Skeletal muscle satellite cell (primary cell): ENCODE data around the gene YBX1.
"Not testable (repeated sequence)": the region's sequence is repeated elsewhere in the genome, so short reads cannot be mapped to it uniquely, and the experiment has no call there.

ENCODE experiments used
- H3K27me3 ChIP-seq: 2 replicates; pipeline ENCODE4 v1.7.0; 2013; ENCODE audit warnings: low read length; ENCODE audit not compliant: control insufficient read depth, insufficient read depth
- H3K36me3 ChIP-seq: 2 replicates; pipeline ENCODE4 v1.7.0; 2013; ENCODE audit warnings: mild to moderate bottlenecking, control low read depth, low read length; ENCODE audit not compliant: insufficient read depth
- H3K4me1 ChIP-seq: 2 replicates; pipeline ENCODE4 v1.7.0; 2013; ENCODE audit warnings: low read length; ENCODE audit not compliant: control insufficient read depth, insufficient read depth
- H3K4me2 ChIP-seq: 2 replicates; pipeline ENCODE4 v1.7.0; 2013; ENCODE audit warnings: mild to moderate bottlenecking, low read length
- H3K4me3 ChIP-seq: 2 replicates; pipeline ENCODE4 v1.7.0; 2013; ENCODE audit warnings: low read length
- H3K9ac ChIP-seq: 2 replicates; pipeline ENCODE4 v1.7.0; 2013; ENCODE audit warnings: mild to moderate bottlenecking, low read depth, low read length, moderate library complexity
- H3K9me3 ChIP-seq: replicated peaks from 2 replicates; pipeline ENCODE4 v1.7.0; 2013; ENCODE audit warnings: mild to moderate bottlenecking, control low read depth, low read length

The YBX1 gene

DNA sequence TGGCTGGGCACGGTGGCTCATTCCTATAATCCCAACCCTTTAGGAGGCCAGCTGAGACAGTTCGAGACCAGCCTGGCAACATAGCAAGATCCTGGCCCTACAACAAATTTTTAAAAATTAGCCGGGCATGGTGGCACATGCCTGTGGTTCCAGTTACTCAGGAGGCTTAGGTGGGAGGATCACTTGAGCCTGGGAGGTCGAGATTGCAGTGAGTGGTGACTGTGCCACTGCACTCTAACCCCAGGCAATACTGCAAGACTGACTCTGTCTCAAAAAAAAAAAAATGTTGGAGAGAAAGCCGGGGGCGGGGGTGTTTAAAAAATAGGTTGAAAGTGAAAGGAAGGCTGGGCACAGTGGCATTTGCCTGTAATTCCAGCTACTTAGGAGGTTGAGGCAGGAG lies 41.3 kb downstream of the YBX1 start:
- H3K36me3 ChIP-seq, result no peaks in the 10 kb centered on the region
- no peaks in the 10 kb centered on the region for H3K4me1 ChIP-seq

DNA sequence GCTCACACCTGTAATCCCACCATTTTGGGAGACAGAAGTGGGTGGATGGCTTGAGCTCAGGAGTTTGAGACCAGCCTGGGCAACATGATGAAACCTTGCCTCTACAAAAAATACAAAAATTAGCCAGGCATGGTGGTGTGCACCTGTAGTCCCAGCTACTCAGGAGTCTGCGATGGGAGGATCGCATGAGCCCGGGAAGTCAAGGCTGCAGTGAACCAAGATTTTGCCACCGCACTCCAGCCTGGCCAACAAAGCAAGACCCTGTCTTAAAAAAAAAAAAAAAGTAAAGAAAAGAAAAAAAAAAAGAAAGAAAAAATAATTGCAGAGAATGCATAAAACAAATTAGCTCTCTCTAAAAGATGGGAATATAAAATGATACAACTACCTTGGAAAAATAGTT lies 43.6 kb downstream of the YBX1 start:
- not testable (repeated sequence) for H3K4me3 ChIP-seq, H3K27me3 ChIP-seq, H3K4me2 ChIP-seq, H3K36me3 ChIP-seq, H3K9me3 ChIP-seq, H3K4me1 ChIP-seq, H3K9ac ChIP-seq

More for the DNA sequence above, 41.3 kb downstream of the YBX1 start:
- H3K9me3 ChIP-seq, result no peaks in the 10 kb centered on the region
- no peak overlapping the region for H3K9ac ChIP-seq
- no peak overlapping the region for H3K4me2 ChIP-seq
- no peaks in the 10 kb centered on the region for H3K27me3 ChIP-seq
- H3K4me3 ChIP-seq, result no peak overlapping the region

DNA sequence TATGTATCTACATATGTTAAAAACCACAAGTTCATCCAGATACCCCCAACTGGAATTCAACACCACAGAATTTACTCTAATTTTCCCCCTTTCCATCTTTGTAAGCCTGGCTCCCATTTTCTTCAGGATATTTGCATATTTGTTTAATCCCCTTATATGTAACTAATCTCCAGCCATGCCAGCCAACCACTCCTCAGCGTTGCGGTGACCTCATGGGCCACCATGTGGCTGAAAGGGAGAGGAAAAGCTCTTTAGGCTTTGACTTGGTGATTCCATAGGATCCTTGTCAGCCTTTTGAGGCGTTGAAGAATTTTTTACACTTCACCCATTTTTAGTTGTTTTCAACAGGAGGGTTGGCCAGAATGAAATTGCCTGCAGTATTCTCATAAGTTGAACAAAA lies 47.8 kb downstream of the YBX1 start:
- no peaks in the 10 kb centered on the region for H3K27me3 ChIP-seq
- H3K4me3 ChIP-seq, result no peak overlapping the region
- no peak overlapping the region for H3K4me2 ChIP-seq
- no peaks in the 10 kb centered on the region for H3K9me3 ChIP-seq
- H3K36me3 ChIP-seq, result no peaks in the 10 kb centered on the region
- no peak overlapping the region for H3K9ac ChIP-seq
- no peaks in the 10 kb centered on the region for H3K4me1 ChIP-seq

DNA sequence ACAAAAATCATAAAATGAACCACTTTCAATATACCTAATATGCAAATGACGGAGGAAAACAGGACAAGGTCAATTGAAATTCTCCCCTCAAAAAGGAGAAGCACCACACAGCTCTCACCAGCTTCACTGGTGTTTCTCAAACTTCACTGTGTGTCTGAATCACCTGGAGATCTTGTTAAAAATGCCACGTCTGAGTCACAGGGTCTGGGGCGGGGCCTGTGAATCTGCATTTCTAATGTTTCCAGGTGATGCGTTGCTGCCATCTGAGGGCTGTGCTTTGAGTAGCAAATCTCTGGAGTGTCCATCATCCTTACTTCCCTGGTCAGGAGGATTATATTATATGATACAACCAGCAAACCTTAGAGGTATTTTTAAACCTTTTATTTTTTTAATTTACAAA lies 48.8 kb downstream of the YBX1 start:
- Histone ChIP-seq H3K4me2 (no peak overlapping the region), H3K9me3 (no peaks in the 10 kb centered on the region), H3K4me3 (no peak overlapping the region), H3K4me1 (no peaks in the 10 kb centered on the region), H3K27me3 (no peaks in the 10 kb centered on the region), H3K9ac (no peak overlapping the region), H3K36me3 (no peaks in the 10 kb centered on the region)

DNA sequence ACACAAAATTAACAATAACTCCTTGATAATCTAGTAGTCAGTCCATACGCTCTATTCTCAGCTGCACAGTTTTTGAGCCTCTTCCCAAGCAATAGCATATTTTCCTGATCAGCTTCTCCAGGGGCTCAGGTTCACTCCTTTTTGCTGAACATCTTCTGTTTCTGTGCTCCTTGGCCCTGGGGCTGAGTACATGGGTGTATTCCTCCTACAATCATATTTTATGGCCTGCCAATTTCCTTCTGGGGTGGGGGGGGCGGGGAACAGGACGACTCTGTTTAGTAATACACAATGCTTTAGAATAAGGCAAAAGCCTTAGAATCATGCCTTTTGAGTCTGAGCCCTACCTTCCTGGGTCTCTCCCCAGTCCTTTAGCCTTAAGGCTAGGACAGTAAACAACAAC lies 49.4 kb downstream of the YBX1 start:
- Histone ChIP-seq H3K4me2 (no peak overlapping the region), H3K4me1 (no peaks in the 10 kb centered on the region), H3K36me3 (no peaks in the 10 kb centered on the region), H3K9ac (no peak overlapping the region), H3K27me3 (no peaks in the 10 kb centered on the region), H3K4me3 (no peak overlapping the region), H3K9me3 (no peaks in the 10 kb centered on the region)

DNA sequence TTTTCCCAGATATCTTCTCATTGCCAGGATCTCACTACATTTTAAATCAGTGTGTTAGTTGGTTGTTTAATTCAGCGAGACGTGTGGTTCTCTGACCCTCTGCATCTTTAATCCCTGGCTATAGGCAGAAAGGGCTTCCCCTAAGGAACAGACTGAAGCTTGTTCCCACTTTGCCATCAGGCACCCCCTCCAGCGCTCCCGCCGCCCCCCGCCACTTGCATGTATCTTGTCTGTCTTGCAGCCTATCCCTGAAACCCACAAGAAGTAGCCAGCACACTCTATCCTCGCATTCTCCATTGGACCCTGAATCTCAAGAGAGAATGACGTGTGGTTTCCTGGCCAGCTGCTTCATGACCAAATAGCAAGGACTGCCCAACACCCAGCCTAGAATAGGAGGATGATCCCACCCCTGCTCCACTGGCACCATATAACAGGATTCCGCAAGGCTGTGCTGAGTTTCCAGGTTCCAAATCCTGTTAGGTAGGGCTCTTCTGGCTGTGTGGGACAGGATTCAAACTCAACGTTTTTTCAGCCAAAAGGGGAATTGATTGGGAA lies 50.0 kb downstream of the YBX1 start:
- Histone ChIP-seq H3K36me3 (no peaks in the 10 kb centered on the region), H3K4me1 (no peaks in the 10 kb centered on the region), H3K9me3 (no peaks in the 10 kb centered on the region), H3K4me2 (no peak overlapping the region), H3K9ac (no peak overlapping the region), H3K27me3 (no peaks in the 10 kb centered on the region), H3K4me3 (no peak overlapping the region)

DNA sequence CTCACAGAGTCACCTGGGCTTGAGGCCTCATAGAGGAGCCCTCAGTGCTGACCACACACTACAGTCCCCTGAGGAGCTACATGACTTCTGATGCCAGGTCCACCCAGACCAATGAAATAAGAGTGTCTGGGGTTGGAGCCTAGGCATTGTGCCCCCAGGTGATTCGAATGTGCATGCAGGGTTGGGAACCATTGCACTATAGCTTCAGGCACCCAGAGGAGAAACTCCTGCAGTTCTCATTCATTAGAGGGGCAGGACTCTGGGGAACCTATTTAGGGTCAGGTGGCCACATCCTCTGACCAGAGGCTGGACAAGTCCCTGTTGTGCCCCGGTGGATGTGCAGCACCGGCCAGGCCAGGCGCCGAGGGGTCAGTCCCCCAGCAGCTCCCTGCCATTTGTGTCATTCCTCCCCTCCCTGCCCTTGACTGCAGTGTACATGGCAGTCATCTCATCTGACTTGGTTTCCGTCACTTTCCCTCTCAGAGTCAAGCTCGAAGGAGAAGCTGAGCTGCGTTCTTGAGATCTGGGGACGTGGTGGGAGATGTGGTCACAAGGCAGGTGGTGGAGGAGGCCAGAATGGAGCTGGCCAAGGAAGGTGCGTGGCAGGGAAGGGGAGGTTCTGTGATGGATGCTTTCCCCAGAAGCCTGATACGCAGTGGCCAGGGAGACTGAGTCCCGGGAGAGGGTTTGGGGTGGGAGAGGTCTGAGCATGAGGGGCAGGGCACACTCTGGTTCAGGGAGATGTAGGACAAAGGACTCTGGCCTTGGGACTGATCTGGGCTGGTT lies 51.4 kb downstream of the YBX1 start:
- no peaks in the 10 kb centered on the region for H3K9me3 ChIP-seq
- no peak overlapping the region for H3K9ac ChIP-seq
- no peak overlapping the region for H3K4me3 ChIP-seq
- no peaks in the 10 kb centered on the region for H3K36me3 ChIP-seq
- no peaks in the 10 kb centered on the region for H3K4me1 ChIP-seq
- H3K4me2 ChIP-seq, result no peak overlapping the region
- no peaks in the 10 kb centered on the region for H3K27me3 ChIP-seq

DNA sequence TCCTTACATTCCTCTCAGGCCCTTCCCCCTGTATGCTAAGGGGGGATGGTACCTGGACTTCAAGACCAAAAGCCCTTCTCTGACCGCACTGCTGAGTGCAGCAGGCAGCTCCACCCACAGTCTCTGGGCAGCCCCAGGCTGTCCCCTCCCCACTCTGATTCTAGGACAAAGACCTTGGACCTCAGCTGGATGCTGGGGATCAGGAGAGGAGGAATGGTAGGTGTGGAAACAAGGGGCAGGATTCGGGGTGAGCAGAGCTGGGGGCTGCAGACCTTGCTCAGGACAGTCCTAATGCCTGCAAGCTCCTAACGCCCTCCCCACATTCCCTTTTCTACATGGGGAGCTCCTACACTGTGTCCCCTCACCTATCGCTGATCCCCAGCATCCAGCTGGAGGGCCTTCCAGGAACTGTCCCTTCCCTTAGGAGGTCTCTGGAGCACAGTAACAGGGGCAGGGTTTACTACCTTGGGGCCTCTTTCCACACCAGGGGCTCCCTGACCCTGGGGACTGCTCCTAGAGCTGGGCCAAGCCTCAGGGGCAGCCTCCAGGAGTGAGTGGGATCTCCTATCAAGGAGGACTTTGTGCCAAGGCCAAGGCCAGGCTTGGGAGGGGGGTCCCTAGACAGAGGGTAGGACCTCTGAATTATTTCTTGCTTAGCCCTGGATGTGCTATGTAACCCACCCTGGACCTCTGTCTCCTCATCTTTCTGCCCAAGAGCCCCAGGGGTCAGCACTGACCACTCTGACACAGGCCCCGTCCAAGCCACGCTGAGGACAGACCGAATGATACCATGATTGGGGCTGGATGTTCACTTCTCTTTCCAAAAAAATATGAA lies 52.2 kb downstream of the YBX1 start:
- Histone ChIP-seq H3K27me3 (no peaks in the 10 kb centered on the region), H3K9ac (no peak overlapping the region), H3K4me1 (no peaks in the 10 kb centered on the region), H3K36me3 (no peaks in the 10 kb centered on the region), H3K4me2 (no peak overlapping the region), H3K9me3 (no peaks in the 10 kb centered on the region), H3K4me3 (no peak overlapping the region)

DNA sequence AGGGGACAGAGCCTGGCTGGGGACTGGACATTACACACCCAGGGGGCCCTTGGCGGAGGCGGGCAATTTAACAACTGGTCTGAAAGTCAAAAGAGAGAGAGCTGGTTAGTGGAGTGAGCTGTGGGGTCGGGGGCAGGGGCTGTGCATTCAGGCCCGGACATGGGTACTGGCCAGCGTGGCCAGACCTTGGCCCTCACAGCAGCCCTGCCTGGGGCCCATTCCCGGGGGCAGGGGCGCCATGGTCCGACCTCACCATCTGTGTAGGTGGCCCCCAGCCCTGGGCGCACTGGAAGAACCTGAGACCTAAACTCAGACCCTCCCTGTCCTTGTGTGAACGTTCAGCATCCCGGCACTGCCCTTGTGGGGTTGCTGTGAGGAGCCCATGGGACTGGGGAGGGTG lies 52.8 kb downstream of the YBX1 start:
- H3K9ac ChIP-seq, result no peak overlapping the region

DNA sequence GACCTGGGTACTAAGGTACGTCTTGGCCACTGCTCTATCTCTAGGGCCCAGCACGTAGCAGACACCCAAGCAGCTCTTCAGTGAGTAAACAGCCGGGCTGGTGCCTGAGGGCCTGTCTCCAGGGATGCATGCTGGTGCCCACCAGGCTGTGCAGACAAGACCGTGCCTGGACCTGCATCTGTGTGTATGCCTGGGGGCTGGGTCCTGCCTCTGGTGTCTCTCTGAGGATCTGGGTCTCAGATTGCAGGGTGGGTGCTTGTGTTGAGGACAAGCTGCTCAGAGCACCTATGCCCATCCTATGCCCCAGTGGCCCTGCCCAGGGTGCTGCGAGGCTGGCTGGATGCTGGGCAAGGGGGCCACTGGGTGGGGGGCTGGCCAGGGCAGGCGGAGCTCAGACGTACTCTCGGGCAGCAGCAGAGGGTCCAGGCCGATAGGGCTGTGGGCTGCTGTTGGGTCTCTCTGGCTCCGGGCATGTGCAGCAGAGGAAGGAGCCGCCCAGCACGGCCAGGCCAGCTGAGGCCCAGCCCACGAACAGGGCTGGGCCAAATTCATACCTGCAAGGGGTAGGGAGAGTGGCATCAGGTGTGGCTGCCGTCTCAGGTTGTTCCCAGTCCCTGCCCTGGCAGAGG lies 53.4 kb downstream of the YBX1 start:
- Histone ChIP-seq H3K27me3 (no peaks in the 10 kb centered on the region), H3K4me2 (no peak overlapping the region), H3K9me3 (no peaks in the 10 kb centered on the region), H3K9ac (no peak overlapping the region), H3K4me1 (no peaks in the 10 kb centered on the region), H3K36me3 (no peaks in the 10 kb centered on the region), H3K4me3 (no peak overlapping the region)

More for the DNA sequence above, 52.8 kb downstream of the YBX1 start:
- Histone ChIP-seq H3K4me2 (no peak overlapping the region), H3K4me3 (no peak overlapping the region), H3K27me3 (no peaks in the 10 kb centered on the region), H3K9me3 (no peaks in the 10 kb centered on the region), H3K4me1 (no peaks in the 10 kb centered on the region), H3K36me3 (no peaks in the 10 kb centered on the region)

DNA sequence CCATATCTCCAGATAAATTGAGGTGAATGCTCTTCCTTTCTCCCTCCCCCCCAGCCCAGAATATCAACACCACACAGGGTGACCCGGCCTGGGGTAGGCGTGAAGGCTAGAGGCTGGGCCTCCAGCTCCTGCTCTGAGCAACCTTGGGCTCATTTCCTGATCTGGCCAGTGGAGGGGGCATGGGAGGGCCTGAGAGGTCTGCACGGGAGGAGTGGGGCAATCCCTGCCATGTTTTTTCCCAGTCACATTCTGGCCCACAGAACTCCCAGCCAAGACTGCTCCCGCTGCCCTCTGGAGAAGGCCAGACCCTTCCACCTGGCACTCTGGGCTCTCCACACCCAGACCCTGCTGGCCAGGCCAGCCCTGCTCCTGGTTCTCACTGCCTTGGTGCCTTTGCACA lies 53.9 kb downstream of the YBX1 start:
- no peaks in the 10 kb centered on the region for H3K4me1 ChIP-seq

More for the DNA sequence above, 53.9 kb downstream of the YBX1 start:
- Histone ChIP-seq H3K4me3 (no peak overlapping the region), H3K9ac (no peak overlapping the region), H3K36me3 (no peaks in the 10 kb centered on the region), H3K27me3 (no peaks in the 10 kb centered on the region), H3K9me3 (no peaks in the 10 kb centered on the region), H3K4me2 (no peak overlapping the region)
